PC-9 (cell line): ENCODE results near the gene PDE4B. TPM values are rescaled to one million over a fixed set of nuclear protein-coding genes. Genes with fewer than 3 reads are reported as not detected.

Experiments used
- BruUV-seq: library from RNA; stranded (reverse); fragments of 400-500 nt; replicated peaks from 2 replicates; lab custom pipeline; 2021; lab: Mats Ljungman, UMichigan
- CTCF ChIA-PET: fragments of 300-600 bp; sonication (Branson Sonifier 250); formaldehyde crosslinking; loops from one replicate; lab custom pipeline; 2022; ENCODE audit warnings: antibody characterized with exemption; lab: Charles Lee
- POLR2A ChIA-PET: fragments of 300-600 bp; sonication (Branson Sonifier 250); formaldehyde crosslinking; loops from one replicate; lab custom pipeline; 2022; ENCODE audit warnings: antibody characterized with exemption; ENCODE audit not compliant: unreplicated experiment; lab: Charles Lee
- DNase-seq, 2 experiments: peaks; one replicate each; pipeline versions ENCODE4 v3.0.0 to v3.0.0-alpha.2; 2015 to 2022; ENCODE audit warnings: mixed read lengths in 1 of 2
- H2AFZ ChIP-seq: fragments of 200-600 bp; sonication (generic); 2 replicates; pipeline ENCODE4 v1.8.1; 2017; ENCODE audit warnings: antibody characterized with exemption
- H3F3A ChIP-seq: fragments of 200-600 bp; sonication (generic); 2 replicates; pipeline ENCODE4 v1.8.1; 2017; ENCODE audit warnings: antibody characterized with exemption, mild to moderate bottlenecking, low read depth; ENCODE audit not compliant: insufficient read depth
- H3K27ac ChIP-seq: fragments of 200-600 bp; sonication (generic); 2 replicates; pipeline ENCODE4 v1.6.1; 2016; ENCODE audit warnings: mixed run types
- H3K27me3 ChIP-seq: fragments of 200-600 bp; sonication (generic); 2 replicates; pipeline ENCODE4 v1.6.1; 2016; ENCODE audit warnings: low read depth, mixed run types; ENCODE audit not compliant: insufficient read depth
- H3K36me3 ChIP-seq: fragments of 200-600 bp; sonication (generic); 2 replicates; pipeline ENCODE4 v1.6.1; 2016; ENCODE audit warnings: low read depth, mixed run types
- H3K4me1 ChIP-seq: fragments of 200-600 bp; sonication (generic); replicated peaks from 2 replicates; pipeline ENCODE4 v1.6.1; 2016; ENCODE audit warnings: mixed run types; ENCODE audit not compliant: insufficient read depth
- H3K4me2 ChIP-seq: fragments of 200-600 bp; sonication (generic); 2 replicates; pipeline ENCODE4 v1.6.1; 2017; ENCODE audit warnings: mixed run types
- H3K4me3 ChIP-seq: fragments of 200-600 bp; sonication (generic); 2 replicates; pipeline ENCODE4 v1.6.1; 2016; ENCODE audit warnings: mixed run types
- H3K79me2 ChIP-seq: fragments of 200-600 bp; sonication (generic); 2 replicates; pipeline ENCODE4 v1.6.1; 2017; ENCODE audit warnings: low read depth, mixed run types
- H3K9me2 ChIP-seq: fragments of 200-600 bp; sonication (generic); 2 replicates; pipeline ENCODE4 v1.8.1; 2017; ENCODE audit warnings: mild to moderate bottlenecking; ENCODE audit not compliant: insufficient read depth
- H3K9me3 ChIP-seq: fragments of 200-600 bp; sonication (generic); 2 replicates; pipeline ENCODE4 v1.8.1; 2016; ENCODE audit warnings: low read depth; ENCODE audit not compliant: insufficient read depth
- H4K20me1 ChIP-seq: fragments of 200-600 bp; sonication (generic); 2 replicates; pipeline ENCODE4 v1.8.1; 2017; ENCODE audit not compliant: insufficient read depth
- CTCF ChIP-seq: fragments of 200-600 bp; sonication (generic); conservative IDR thresholded peaks from 2 replicates; pipeline ENCODE4 v1.6.1; 2017; ENCODE audit warnings: mixed run types, antibody characterized with exemption, mild to moderate bottlenecking, moderate library complexity
- EZH2 ChIP-seq: fragments of 200-600 bp; sonication (generic); IDR thresholded peaks from 2 replicates; pipeline ENCODE4 v1.8.0; 2017; ENCODE audit warnings: antibody characterized with exemption, low read depth
- intact Hi-C: fragments of 100-400 bp; cut with micrococcal nuclease; formaldehyde crosslinking; loops from one replicate; pipeline ENCODE4 v1.10.0; 2022; ENCODE audit not compliant: unreplicated experiment
- total RNA-seq: library from RNA; stranded (reverse); gene quantifications from 2 replicates; pipeline ENCODE4 v1.2.3, GENCODE V29; 2021

Gene PDE4B
- total RNA-seq, 1 experiment from 2014 or later: 1.3 TPM

- Histone ChIP-seq H4K20me1 (no peaks in the 10 kb centered on the region), H3K27ac (no peak overlapping the region), H3K9me3 (no peaks in the 10 kb centered on the region), H3K36me3 (no peaks in the 10 kb centered on the region), H2AFZ (no peak overlapping the region), H3K79me2 (no peaks in the 10 kb centered on the region), H3K4me3 (no peak overlapping the region), H3K27me3 (no peaks in the 10 kb centered on the region), H3F3A (no peaks in the 10 kb centered on the region), H3K4me2 (no peak overlapping the region), H3K4me1 (no peaks in the 10 kb centered on the region), H3K9me2 (no peaks in the 10 kb centered on the region)
- BruUV-seq: no TSS peak
- ChIA-PET POLR2A (no interaction called here), CTCF (no interaction called here)
- intact Hi-C loops: no loop called here
- no peak for DNase-seq
- TF ChIP-seq CTCF: no peak
- no peak for TF ChIP-seq EZH2
These were observed 495.4 kb downstream of the PDE4B start for GRCh38 chr1:66288048-66288447.

GRCh38 chr1:66290761-66291530 lies 498.3 kb downstream of the PDE4B start:
- H3K9me3 ChIP-seq: no peaks in the 10 kb centered on the region
- peaks cover 18% of the 10 kb centered on the region for H3K4me1 ChIP-seq
- DNase-seq: no peak
- no peak overlapping the region for H3K27ac ChIP-seq
- H3K79me2 ChIP-seq: no peaks in the 10 kb centered on the region
- H3K4me3 ChIP-seq: no peak overlapping the region
- H3F3A ChIP-seq: peaks cover 11% of the 10 kb centered on the region
- ChIA-PET CTCF (interaction anchor here (0.5 kb wide), 1 partner anchor 18 kb away, joined by 3 read pairs; no protein-coding TSS in a partner anchor), POLR2A (no interaction called here)
- BruUV-seq: no TSS peak
- no peaks in the 10 kb centered on the region for H3K27me3 ChIP-seq
- H2AFZ ChIP-seq: no peak overlapping the region
- TF ChIP-seq EZH2: no peak
- no peak for TF ChIP-seq CTCF
- H3K9me2 ChIP-seq: no peaks in the 10 kb centered on the region
- no peak overlapping the region for H3K4me2 ChIP-seq
- H3K36me3 ChIP-seq: no peaks in the 10 kb centered on the region
- H4K20me1 ChIP-seq: no peaks in the 10 kb centered on the region
- intact Hi-C loops: no loop called here

GRCh38 chr1:66291531-66291864 lies 498.8 kb downstream of the PDE4B start:
- Histone ChIP-seq H3K79me2 (no peaks in the 10 kb centered on the region), H3F3A (peaks cover 11% of the 10 kb centered on the region), H3K27ac (no peak overlapping the region), H3K36me3 (no peaks in the 10 kb centered on the region), H4K20me1 (no peaks in the 10 kb centered on the region), H3K4me2 (no peak overlapping the region), H2AFZ (no peak overlapping the region), H3K9me3 (no peaks in the 10 kb centered on the region), H3K4me1 (peaks cover 18% of the 10 kb centered on the region), H3K9me2 (no peaks in the 10 kb centered on the region), H3K4me3 (no peak overlapping the region), H3K27me3 (no peaks in the 10 kb centered on the region)
- ChIA-PET CTCF (no interaction called here), POLR2A (no interaction called here)
- TF ChIP-seq EZH2 (no peak), CTCF (no peak)
- BruUV-seq: no TSS peak
- DNase-seq: no peak
- intact Hi-C loops: no loop called here
